ENCODE data around the gene HELZ.
"Not testable (repeated sequence)": the region's sequence is repeated elsewhere in the genome, so short reads cannot be mapped to it uniquely, and the experiment has no call there.

Gene HELZ

GRCh38 chr17:67245073-67245693 lies at the start of gene HELZ:
HELZ (minus strand) TSS chr17:67245196; CDS start chr17:67218804, 26,392 bp downstream.
- peak; percentile 64 for DNase-seq (ENCODE audit: low read depth)

- DNase-seq (ENCODE audit: low read depth): peak; percentile 31
These were observed 48.5 kb upstream of the HELZ start for GRCh38 chr17:67293251-67294203.

GRCh38 chr17:67290711-67291291 lies 45.8 kb upstream of the HELZ start:
- no peak for DNase-seq (ENCODE audit: low read depth)

- no peak for DNase-seq (ENCODE audit: low read depth)
These were observed 45.2 kb upstream of the HELZ start for GRCh38 chr17:67290244-67290643.

- no peak for DNase-seq (ENCODE audit: low read depth)
These were observed 44.3 kb upstream of the HELZ start for GRCh38 chr17:67289181-67289876.

- not testable (repeated sequence) for DNase-seq (ENCODE audit: low read depth)
These were observed 41.8 kb upstream of the HELZ start for GRCh38 chr17:67286826-67287225.

GRCh38 chr17:67285360-67285759 lies 40.4 kb upstream of the HELZ start:
- no peak for DNase-seq (ENCODE audit: low read depth)

- no peak for DNase-seq (ENCODE audit: low read depth)
These were observed 38.9 kb upstream of the HELZ start for GRCh38 chr17:67283731-67284516.

- DNase-seq (ENCODE audit: low read depth): no peak
These were observed 36.7 kb upstream of the HELZ start for GRCh38 chr17:67281743-67282142.

GRCh38 chr17:67281053-67281452 lies 36.1 kb upstream of the HELZ start:
- no peak for DNase-seq (ENCODE audit: low read depth)

- no peak for DNase-seq (ENCODE audit: low read depth)
These were observed 35.3 kb upstream of the HELZ start for GRCh38 chr17:67280279-67280678.

- DNase-seq (ENCODE audit: low read depth): no peak
These were observed 34.1 kb upstream of the HELZ start for GRCh38 chr17:67279115-67279514.

- DNase-seq (ENCODE audit: low read depth): no peak
These were observed 33.4 kb upstream of the HELZ start for GRCh38 chr17:67278363-67278762.

- DNase-seq (ENCODE audit: low read depth): no peak
These were observed 31.1 kb upstream of the HELZ start for GRCh38 chr17:67276075-67276474.

GRCh38 chr17:67274466-67274865 lies 29.5 kb upstream of the HELZ start:
- DNase-seq (ENCODE audit: low read depth): no peak

- DNase-seq (ENCODE audit: low read depth): no peak
These were observed 28.9 kb upstream of the HELZ start for GRCh38 chr17:67273900-67274299.

- DNase-seq (ENCODE audit: low read depth): no peak
These were observed 27.5 kb upstream of the HELZ start for GRCh38 chr17:67272312-67273047.

GRCh38 chr17:67271187-67271586 lies 26.2 kb upstream of the HELZ start:
- DNase-seq (ENCODE audit: low read depth): not testable (repeated sequence)

GRCh38 chr17:67270416-67270815 lies 25.4 kb upstream of the HELZ start:
- DNase-seq (ENCODE audit: low read depth): no peak

- no peak for DNase-seq (ENCODE audit: low read depth)
These were observed 21.5 kb upstream of the HELZ start for GRCh38 chr17:67266496-67266895.

Measured in stimulated activated CD8-positive, alpha-beta memory T cell treated with anti-CD3 and anti-CD28 coated beads, Interleukin-12 subunit alpha, Interleukin-12 subunit beta, amount 100 ng/mL, for 4 hours (primary cell).